Measurements from ENCODE around the gene RAB18.

DNA sequence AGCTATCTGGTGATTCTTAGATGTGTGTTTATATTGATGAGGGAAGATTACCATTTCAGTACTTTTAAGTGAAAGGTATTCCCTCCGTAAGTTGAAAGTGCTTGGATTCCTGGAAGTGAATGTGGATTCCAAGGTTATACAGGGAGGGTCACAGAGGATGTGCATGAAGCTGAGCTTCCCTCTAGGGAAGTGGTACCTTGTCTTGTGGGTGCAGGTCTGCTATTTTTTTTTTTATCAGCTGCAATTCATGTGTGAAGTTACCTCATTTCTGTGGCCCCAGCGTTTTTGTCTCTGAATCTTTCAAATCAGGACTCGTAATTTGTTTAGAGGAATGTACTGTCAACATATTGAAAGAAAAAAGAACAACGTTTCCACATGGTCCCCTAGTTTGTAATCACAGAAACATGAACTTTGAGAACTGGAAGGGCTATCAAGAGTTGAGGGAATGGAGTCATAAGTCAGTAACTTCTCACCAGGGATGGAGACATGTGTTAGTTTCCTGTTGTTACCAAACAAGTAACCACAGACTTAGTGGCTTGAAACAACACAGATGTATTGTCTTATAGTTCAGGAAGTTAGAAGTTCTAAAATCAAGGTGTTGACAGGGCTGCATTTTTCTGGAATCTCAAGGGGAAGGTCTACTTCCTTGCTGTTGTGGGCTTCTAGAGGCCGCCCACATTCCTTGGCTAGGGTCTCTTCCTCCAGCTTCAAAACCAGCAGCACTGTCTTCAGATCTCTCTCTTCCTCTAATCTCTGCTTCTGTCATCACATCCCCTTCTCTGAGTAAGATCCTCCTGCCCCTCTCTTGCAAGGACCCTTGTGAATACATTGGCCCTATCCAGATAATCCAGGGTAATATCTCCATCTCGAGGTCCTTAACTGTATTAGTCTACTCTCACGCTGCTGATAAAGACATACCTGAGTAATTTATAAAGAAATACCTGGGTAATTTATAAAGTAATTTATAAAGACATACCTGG, 64.4 kb downstream of the RAB18 start:
- TF ChIP-seq, protein P1, sequence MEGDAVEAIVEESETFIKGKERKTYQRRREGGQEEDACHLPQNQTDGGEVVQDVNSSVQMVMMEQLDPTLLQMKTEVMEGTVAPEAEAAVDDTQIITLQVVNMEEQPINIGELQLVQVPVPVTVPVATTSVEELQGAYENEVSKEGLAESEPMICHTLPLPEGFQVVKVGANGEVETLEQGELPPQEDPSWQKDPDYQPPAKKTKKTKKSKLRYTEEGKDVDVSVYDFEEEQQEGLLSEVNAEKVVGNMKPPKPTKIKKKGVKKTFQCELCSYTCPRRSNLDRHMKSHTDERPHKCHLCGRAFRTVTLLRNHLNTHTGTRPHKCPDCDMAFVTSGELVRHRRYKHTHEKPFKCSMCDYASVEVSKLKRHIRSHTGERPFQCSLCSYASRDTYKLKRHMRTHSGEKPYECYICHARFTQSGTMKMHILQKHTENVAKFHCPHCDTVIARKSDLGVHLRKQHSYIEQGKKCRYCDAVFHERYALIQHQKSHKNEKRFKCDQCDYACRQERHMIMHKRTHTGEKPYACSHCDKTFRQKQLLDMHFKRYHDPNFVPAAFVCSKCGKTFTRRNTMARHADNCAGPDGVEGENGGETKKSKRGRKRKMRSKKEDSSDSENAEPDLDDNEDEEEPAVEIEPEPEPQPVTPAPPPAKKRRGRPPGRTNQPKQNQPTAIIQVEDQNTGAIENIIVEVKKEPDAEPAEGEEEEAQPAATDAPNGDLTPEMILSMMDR (optimal IDR thresholded peaks at IDR 0.05 in 1 of 3, IDR thresholded peaks at IDR 0.05 in 1 of 3, conservative IDR thresholded peaks at IDR 0.05 in 1 of 3; ENCODE audit: extremely low read depth in 1 of 3, insufficient read depth in 2 of 3, low read length in 3 of 3) = no peak
- TF ChIP-seq EZH2 (IDR thresholded peaks at IDR 0.05; ENCODE audit: low read length) = no peak

Data from keratinocyte (primary cell).